K562 (cell line): ENCODE data around the gene ACTA2. TPM values are rescaled to one million over a fixed set of nuclear protein-coding genes. Genes with fewer than 3 reads are reported as not detected.

Experiments used
- ATAC-seq: fragments of 200-7000 bp; cut with Tn5 transposase; 3 replicates; pipeline ENCODE4 v1.9.1; 2020; ENCODE audit warnings: moderate library complexity
- BruUV-seq: library from RNA; stranded (reverse); fragments of 400-500 nt; replicated peaks from 2 replicates; lab custom pipeline; 2021; lab: Mats Ljungman, UMichigan
- CTCF ChIA-PET: fragments of 300-600 bp; formaldehyde crosslinking; extraction: SDS; loops from one replicate; lab custom pipeline; 2021; ENCODE audit warnings: low intra/inter-chr PET ratio; lab: Yijun Ruan, JAX
- POLR2A ChIA-PET: fragments of 300-600, 350-650 bp; sonication (Branson Sonifier 250); formaldehyde crosslinking; extraction: SDS; loops from one replicate; lab custom pipeline; 2021; ENCODE audit warnings: antibody characterized with exemption, inconsistent platforms; lab: Yijun Ruan, JAX
- DNase-seq, 4 experiments: peaks; one replicate each; pipeline versions ENCODE4 v3.0.0 to v3.0.0-alpha.2; 2011 to 2018; ENCODE audit warnings: low spot score in 3 of 4, mixed read lengths in 3 of 4; ENCODE audit errors: extremely low read depth in 1 of 4
- FAIRE-seq: peaks from 2 replicates; lab custom pipeline; 2011; peaks lifted over from hg19 to GRCh38; lab: Jason Lieb, UNC
- H2AFZ ChIP-seq: 2 replicates; pipeline ENCODE4 v1.6.0; 2011; ENCODE audit warnings: low read depth, low read length, control low read depth, inconsistent platforms
- H3K27ac ChIP-seq: fragments of 200-600 bp; 3 replicates; pipeline ENCODE4 v1.8.0; 2011; ENCODE audit warnings: low read depth, mild to moderate bottlenecking, control low read depth, inconsistent platforms, low read length, moderate library complexity, mixed read lengths; ENCODE audit errors: extremely low read depth
- H3K27me3 ChIP-seq, 2 experiments: fragments of 300-600 bp in 1 of 2; 2 replicates in 1 of 2; 3 replicates in 1 of 2; pipeline versions ENCODE4 v1.6.0 to v1.8.0; 2011; ENCODE audit warnings: inconsistent platforms in 2 of 2, low read length in 2 of 2, mild to moderate bottlenecking in 1 of 2, mixed read lengths in 1 of 2, moderate library complexity in 1 of 2; ENCODE audit not compliant: control insufficient read depth in 2 of 2, insufficient read depth in 2 of 2
- H3K36me3 ChIP-seq: fragments of 300-600 bp; 3 replicates; pipeline ENCODE4 v1.8.0; 2011; ENCODE audit warnings: mild to moderate bottlenecking, low read length, inconsistent platforms; ENCODE audit not compliant: control insufficient read depth, insufficient read depth
- H3K4me1 ChIP-seq, 2 experiments: fragments of 200-600 bp in 1 of 2; replicated peaks in 1 of 2; 2 replicates in 1 of 2; 3 replicates in 1 of 2; pipeline versions ENCODE4 v1.5.1 to v1.8.0; 2011; ENCODE audit warnings: inconsistent platforms in 2 of 2, low read length in 2 of 2, mild to moderate bottlenecking in 1 of 2, mixed read lengths in 1 of 2, moderate library complexity in 1 of 2; ENCODE audit not compliant: control insufficient read depth in 2 of 2, insufficient read depth in 2 of 2
- H3K4me2 ChIP-seq: 2 replicates; pipeline ENCODE4 v1.6.1; 2011; ENCODE audit warnings: low read length, control low read depth, inconsistent platforms, mixed read lengths; ENCODE audit not compliant: insufficient read depth
- H3K4me3 ChIP-seq: fragments of 200-600 bp; sonication (generic), shearing (Covaris generic); 2 replicates; pipeline ENCODE4 v1.5.1; 2016; ENCODE audit warnings: control low read depth, inconsistent platforms
- H3K79me2 ChIP-seq: fragments of 200-600 bp; 3 replicates; pipeline ENCODE4 v1.8.0; 2011; ENCODE audit warnings: low read length, inconsistent platforms; ENCODE audit not compliant: control insufficient read depth, insufficient read depth
- H3K9ac ChIP-seq, 2 experiments: 2 replicates each; pipeline versions ENCODE4 v1.6.0 to v1.6.1; 2011; ENCODE audit warnings: low read depth in 2 of 2, low read length in 2 of 2, control low read depth in 1 of 2, inconsistent platforms in 1 of 2, mild to moderate bottlenecking in 1 of 2, mixed read lengths in 1 of 2; ENCODE audit not compliant: insufficient read depth in 1 of 2
- H3K9me1 ChIP-seq: one replicate; pipeline ENCODE4 v1.6.0; 2011; ENCODE audit warnings: inconsistent platforms, mild to moderate bottlenecking, low read length, moderate library complexity; ENCODE audit not compliant: control insufficient read depth, insufficient read depth
- H3K9me3 ChIP-seq: replicated peaks from 2 replicates; pipeline ENCODE4 v1.5.1; 2011; ENCODE audit warnings: low read depth, low read length, inconsistent platforms; ENCODE audit not compliant: control insufficient read depth, insufficient read depth
- H4K20me1 ChIP-seq: replicated peaks from 2 replicates; pipeline ENCODE4 v1.6.1; 2011; ENCODE audit warnings: low read length, inconsistent platforms, mixed read lengths; ENCODE audit not compliant: control insufficient read depth, insufficient read depth
- BMI1 ChIP-seq: fragments of 150-350 bp; IDR thresholded peaks from 2 replicates; pipeline ENCODE4 v1.6.1; 2014; ENCODE audit warnings: low read length
- CHD2 ChIP-seq: IDR thresholded peaks from 2 replicates; pipeline ENCODE4 v1.6.1; 2011; ENCODE audit warnings: low read depth, low read length
- FIP1L1 ChIP-seq: fragments of 200-400 bp; formaldehyde crosslinking; IDR thresholded peaks from 2 replicates; pipeline ENCODE4 v1.6.1; 2018; ENCODE audit warnings: mild to moderate bottlenecking, low read depth, low read length; ENCODE audit not compliant: poor library complexity, severe bottlenecking
- FOS ChIP-seq: IDR thresholded peaks from 3 replicates; pipeline ENCODE4 v1.6.1; 2011; ENCODE audit not compliant: insufficient read length; ENCODE audit errors: extremely low read depth
- NFE2L1 ChIP-seq: fragments of 450-650 bp; IDR thresholded peaks from 2 replicates; pipeline ENCODE4 v1.6.1; 2016; ENCODE audit warnings: missing genetic modification characterization, low read depth, mild to moderate bottlenecking, missing compliant biosample characterization, moderate library complexity, borderline replicate concordance
- ZKSCAN3 ChIP-seq: fragments of 250-450 bp; sonication (Bioruptor Pico); IDR thresholded peaks from 2 replicates; pipeline ENCODE4 v1.4.0; 2020
- ZNF12 ChIP-seq: sonication (generic); formaldehyde crosslinking; IDR thresholded peaks from 2 replicates; pipeline ENCODE4 v1.4.0; 2020; ENCODE audit warnings: mild to moderate bottlenecking, missing genetic modification reagents
- ZNF354B ChIP-seq: fragments of 250-450 bp; sonication (Bioruptor Pico); IDR thresholded peaks from 2 replicates; pipeline ENCODE4 v1.4.0; 2020
- ZNF384 ChIP-seq: IDR thresholded peaks from 2 replicates; pipeline ENCODE4 v1.6.1; 2012; ENCODE audit warnings: low read depth, low read length, improper control_type of control experiment
- WGBS: fragments of 100-300 bp; shearing (Covaris generic); methylation state at CpG from one replicate; pipeline ENCODE4 v1.1.6; 2016; ENCODE audit warnings: low coverage, mixed read lengths; ENCODE audit not compliant: insufficient coverage; ENCODE audit errors: missing lambda C conversion rate; 5-methylcytosine and 5-hydroxymethylcytosine counted together
- in situ Hi-C: fragments of 300-500 bp; cut with MboI; formaldehyde crosslinking; loops from 4 replicates; pipeline ENCODE4 v1.15.0; 2018; ENCODE audit warnings: inconsistent platforms, mixed read lengths
- intact Hi-C: fragments of 100-400 bp; cut with micrococcal nuclease; formaldehyde crosslinking; loops from 2 replicates; pipeline ENCODE4 v1.14.2; 2022
- polyA plus RNA-seq, 8 experiments: library from polyadenylated mRNA; depleted of rRNA in 4 of 8; stranded (reverse) in 5 of 8; unstranded in 3 of 8; fragments of >200 nt; fragmentation: Nextera tagmentation in 2 of 8; fragmentation: Illumina TruSeq in 1 of 8; extraction: Ambion mirVana in 2 of 8; extraction: Trizol in 1 of 8; gene quantifications; 2 replicates each; pipeline versions ENCODE4 v1.2.1 to v1.2.3, GENCODE V29; 2011 to 2014; ENCODE audit warnings: inconsistent platforms in 1 of 8, missing spikeins in 1 of 8
- total RNA-seq, 7 experiments: library from RNA; depleted of rRNA in 6 of 7; stranded (reverse); fragments of >200 nt in 6 of 7; fragmentation: Illumina TruSeq in 2 of 7; extraction: Trizol in 2 of 7; gene quantifications; 2 replicates each; pipeline versions ENCODE4 v1.2.1 to v1.2.3, GENCODE V29; 2011 to 2021; ENCODE audit warnings: low replicate concordance in 1 of 7
- TF ChIP-seq, protein P1 (sequence below): sonication (generic); formaldehyde crosslinking; IDR thresholded peaks from 2 replicates; pipeline ENCODE4 v1.4.0; 2020; ENCODE audit warnings: mild to moderate bottlenecking, missing genetic modification reagents
- TF ChIP-seq, protein P2 (sequence below): fragments of 250-450 bp; sonication (Bioruptor Pico); IDR thresholded peaks from 2 replicates; pipeline ENCODE4 v1.8.0; 2022; ENCODE audit warnings: inconsistent platforms

Gene ACTA2
- total and polyA plus RNA-seq, 9 of the 15 experiments (the other 6 are each of a cell fraction or from before 2014, with no cell fraction given), result 0.15 to 1.0 (median 0.38) TPM; not detected in 3

DNA sequence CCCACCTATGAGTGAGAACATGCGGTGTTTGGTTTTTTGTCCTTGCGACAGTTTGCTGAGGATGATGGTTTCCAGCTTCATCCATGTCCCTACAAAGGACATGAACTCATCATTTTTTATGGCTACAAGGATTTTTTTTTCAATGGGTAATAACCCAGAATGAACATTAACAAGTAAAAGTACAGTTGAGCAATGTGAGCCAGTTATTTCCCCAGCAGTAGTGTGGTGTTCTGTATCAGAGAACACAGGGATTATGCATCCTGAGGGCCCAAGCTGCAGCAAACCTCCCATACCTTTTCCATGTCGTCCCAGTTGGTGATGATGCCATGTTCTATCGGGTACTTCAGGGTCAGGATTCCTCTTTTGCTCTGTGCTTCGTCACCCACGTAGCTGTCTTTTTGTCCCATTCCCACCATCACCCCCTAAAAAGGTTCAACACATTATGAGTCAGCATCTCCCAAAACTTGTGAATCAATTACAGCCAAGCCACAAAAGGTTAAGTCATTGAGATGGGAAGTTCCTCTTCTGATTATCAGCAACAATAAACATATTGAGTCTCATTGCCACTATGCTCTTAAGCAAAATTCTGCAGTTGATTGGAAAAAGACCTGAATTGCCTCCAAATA, 5.5 kb downstream of the ACTA2 start:
- WGBS, result 0% methylated on average over 2 of the region's 6 CpGs
- H3K79me2 ChIP-seq, result no peaks in the 10 kb centered on the region
- ChIA-PET POLR2A (no interaction called here), CTCF (no interaction called here)
- H3K27me3 ChIP-seq, result no peaks in the 10 kb centered on the region
- no peak for FAIRE-seq
- ATAC-seq, result no peak
- DNase-seq, result no peak
- no peaks in the 10 kb centered on the region for H4K20me1 ChIP-seq
- no peaks in the 10 kb centered on the region for H3K36me3 ChIP-seq
- no peak overlapping the region for H3K4me3 ChIP-seq
- no peaks in the 10 kb centered on the region for H3K9me1 ChIP-seq
- H3K9me3 ChIP-seq, result no peaks in the 10 kb centered on the region
- H2AFZ ChIP-seq, result no peak overlapping the region
- no peaks in the 10 kb centered on the region for H3K4me1 ChIP-seq
- in situ Hi-C loops, result no loop called here
- H3K9ac ChIP-seq, result no peak overlapping the region
- H3K4me2 ChIP-seq, result no peak overlapping the region
- BruUV-seq, result no TSS peak
- H3K27ac ChIP-seq, result no peak overlapping the region
- intact Hi-C loops, result no loop called here
- TF ChIP-seq NFE2L1 (tag) (no peak), ZNF354B (CRISPR knock-in tag) (no peak), FOS (no peak), FIP1L1 (no peak), ZNF384 (no peak), BMI1 (no peak), ZNF12 (no peak), CHD2 (no peak), ZKSCAN3 (CRISPR knock-in tag) (no peak)
- TF ChIP-seq, protein P1, sequence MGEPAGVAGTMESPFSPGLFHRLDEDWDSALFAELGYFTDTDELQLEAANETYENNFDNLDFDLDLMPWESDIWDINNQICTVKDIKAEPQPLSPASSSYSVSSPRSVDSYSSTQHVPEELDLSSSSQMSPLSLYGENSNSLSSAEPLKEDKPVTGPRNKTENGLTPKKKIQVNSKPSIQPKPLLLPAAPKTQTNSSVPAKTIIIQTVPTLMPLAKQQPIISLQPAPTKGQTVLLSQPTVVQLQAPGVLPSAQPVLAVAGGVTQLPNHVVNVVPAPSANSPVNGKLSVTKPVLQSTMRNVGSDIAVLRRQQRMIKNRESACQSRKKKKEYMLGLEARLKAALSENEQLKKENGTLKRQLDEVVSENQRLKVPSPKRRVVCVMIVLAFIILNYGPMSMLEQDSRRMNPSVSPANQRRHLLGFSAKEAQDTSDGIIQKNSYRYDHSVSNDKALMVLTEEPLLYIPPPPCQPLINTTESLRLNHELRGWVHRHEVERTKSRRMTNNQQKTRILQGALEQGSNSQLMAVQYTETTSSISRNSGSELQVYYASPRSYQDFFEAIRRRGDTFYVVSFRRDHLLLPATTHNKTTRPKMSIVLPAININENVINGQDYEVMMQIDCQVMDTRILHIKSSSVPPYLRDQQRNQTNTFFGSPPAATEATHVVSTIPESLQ (CRISPR knock-in tag), result no peak
- TF ChIP-seq, protein P2, sequence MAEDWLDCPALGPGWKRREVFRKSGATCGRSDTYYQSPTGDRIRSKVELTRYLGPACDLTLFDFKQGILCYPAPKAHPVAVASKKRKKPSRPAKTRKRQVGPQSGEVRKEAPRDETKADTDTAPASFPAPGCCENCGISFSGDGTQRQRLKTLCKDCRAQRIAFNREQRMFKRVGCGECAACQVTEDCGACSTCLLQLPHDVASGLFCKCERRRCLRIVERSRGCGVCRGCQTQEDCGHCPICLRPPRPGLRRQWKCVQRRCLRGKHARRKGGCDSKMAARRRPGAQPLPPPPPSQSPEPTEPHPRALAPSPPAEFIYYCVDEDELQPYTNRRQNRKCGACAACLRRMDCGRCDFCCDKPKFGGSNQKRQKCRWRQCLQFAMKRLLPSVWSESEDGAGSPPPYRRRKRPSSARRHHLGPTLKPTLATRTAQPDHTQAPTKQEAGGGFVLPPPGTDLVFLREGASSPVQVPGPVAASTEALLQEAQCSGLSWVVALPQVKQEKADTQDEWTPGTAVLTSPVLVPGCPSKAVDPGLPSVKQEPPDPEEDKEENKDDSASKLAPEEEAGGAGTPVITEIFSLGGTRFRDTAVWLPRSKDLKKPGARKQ, result no peak
